ENCODE data around the gene C3orf33.

- no peak for TF ChIP-seq CTCF (IDR thresholded peaks at IDR 0.05 in 8 of 11, conservative IDR thresholded peaks at IDR 0.05 in 3 of 11)
- no peak for TF ChIP-seq POLR2AphosphoS5 (IDR thresholded peaks at IDR 0.05)
These were observed 35.0 kb downstream of the C3orf33 start for GRCh38 chr3:155771126-155771525.

Measured in spleen (tissue), 7 donors.